Activated gamma-delta T cell (primary cell): ENCODE data around the gene TDO2.

Source experiments
- DNase-seq: peaks from one replicate; lab custom pipeline; 2025; lab: John Stamatoyannopoulos, UW

Gene TDO2

DNA sequence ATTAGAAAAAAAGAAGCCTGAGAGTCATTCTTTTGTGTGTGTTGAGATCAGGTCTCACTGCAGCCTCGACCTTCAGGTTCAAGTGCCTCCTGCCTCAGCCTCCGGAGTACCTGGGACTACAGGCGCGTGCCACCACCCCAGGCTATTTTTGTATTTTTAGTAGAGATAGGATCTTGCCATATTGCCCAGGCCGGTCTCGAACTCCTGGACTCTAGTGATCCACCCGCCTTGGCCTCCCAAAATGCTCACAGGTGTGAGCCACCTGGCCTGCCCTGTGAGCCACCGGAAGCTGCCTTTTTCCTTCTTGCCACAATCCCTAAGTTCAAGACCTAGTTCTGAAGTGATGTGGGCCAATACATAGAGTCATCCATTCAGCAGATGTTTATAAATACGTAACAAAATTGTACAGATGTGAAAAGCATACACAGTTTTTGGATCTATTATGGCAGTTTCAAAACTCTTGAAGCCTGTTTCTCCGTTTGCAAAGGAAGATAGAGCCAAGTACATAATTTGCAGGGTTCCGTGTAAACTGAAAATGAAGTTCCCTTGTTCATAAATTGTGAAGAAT lies 50.7 kb downstream of the TDO2 start:
- no peak for DNase-seq

DNA sequence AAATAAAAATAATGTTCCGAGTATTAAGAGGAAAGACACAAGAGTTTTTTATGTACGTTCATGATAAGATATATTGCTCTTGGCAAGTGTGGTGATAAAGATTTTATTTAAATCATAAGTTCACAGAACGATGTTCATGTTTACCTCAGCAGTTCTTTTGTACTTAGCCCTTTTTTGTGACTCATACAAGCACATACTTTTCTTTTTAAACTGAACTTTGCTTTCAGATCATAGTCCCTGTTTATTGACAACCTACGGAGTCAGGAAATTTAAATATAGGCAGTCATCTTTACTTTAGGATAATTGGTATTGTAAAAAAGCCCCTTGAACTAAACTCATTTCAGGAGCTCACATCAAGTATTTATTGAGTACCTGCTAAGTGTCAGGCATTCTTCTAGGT lies 51.4 kb downstream of the TDO2 start:
- DNase-seq = no peak

DNA sequence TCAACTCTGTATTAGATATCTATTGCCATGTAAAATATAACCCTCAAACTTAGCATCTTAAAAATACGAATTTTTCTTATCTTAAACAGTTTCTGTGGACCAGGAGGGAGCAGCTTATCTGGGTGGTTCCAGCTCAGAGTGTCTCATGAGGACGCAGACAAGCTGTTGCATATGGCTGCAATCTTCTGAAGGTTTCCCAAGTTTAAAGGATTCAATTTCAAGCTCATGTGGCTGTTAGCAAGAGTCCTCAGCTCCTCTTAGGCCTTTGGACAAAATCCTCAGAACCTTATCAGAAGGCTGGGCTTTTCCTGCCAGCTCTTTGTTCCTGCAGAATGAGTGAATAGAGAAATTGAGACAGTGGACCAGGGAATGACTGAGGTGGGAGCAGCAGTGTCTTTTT lies 53.0 kb downstream of the TDO2 start:
- no peak for DNase-seq

DNA sequence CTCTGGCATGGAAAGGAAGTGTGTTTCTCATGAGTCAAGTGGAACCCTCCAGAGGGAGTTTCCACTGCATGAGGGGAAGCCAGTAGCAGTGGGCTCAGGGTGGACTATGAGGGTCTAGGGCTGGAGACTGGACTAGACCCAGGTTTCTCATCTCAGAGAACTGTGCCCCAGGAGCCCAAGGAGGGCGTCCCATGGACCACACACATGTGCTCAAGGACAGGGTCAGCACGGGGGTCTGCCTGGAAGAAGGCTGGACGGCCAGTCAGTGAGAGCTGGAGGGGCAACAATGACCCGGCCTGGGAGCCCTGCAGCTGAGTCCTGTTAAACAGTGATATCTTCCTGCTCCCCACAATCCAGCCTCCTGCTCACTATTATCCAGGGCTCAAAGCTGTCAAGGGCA lies 55.9 kb downstream of the TDO2 start:
- no peak for DNase-seq

DNA sequence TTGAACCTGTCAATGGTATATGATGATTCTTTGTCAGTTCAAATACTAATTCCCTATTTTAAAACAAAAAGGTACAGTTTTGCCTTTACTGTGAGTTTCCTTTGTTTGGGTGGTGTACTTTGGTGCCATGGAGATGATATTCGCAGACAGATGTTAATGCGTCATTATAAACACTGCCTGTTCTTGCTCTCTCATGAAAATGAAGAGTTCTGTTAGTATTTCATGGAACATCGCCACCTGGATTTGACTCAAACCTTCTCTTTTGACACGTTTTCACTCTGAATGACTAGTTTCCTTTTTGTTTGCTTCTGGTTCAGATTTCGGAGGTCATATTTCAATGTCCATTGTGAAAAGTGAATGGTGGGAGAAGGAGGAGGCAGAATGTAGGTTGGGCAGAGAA lies 57.0 kb downstream of the TDO2 start:
- DNase-seq = no peak

DNA sequence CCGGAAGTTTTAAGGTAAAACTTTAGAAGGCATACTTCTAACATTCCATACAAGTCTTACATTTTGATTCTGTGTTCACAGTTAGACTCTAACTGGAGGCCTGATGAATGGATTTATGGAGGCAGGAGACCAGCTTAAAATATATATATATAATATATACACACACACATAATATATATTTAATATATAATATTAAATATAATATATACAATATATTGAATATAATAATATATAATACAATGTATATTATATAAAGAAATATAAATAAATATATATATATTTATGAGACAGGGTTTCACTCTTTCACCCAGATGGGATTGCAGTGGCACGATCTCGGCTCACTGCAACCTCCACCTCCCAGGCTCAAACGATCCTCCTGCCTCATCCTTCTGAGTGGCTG lies 58.1 kb downstream of the TDO2 start:
- no peak for DNase-seq

DNA sequence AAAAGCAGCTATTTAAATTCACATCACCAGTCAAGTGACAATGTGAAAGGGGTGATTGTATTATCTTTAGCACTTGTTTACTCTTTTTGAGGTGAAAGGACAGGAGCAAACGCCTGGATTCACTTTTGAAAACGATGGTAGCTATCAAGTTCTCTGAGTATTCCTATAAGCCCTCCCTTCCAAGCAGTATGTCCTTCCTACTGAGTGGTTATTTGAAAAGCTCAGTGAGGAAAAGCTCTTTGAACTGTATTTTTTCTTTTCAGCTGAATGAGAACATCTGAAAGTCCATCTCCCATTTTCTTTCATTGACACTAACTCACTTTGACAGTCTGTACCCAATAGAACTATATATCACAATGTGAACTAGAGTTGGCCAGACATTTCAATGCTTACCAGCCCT lies 59.3 kb downstream of the TDO2 start:
- DNase-seq = no peak

DNA sequence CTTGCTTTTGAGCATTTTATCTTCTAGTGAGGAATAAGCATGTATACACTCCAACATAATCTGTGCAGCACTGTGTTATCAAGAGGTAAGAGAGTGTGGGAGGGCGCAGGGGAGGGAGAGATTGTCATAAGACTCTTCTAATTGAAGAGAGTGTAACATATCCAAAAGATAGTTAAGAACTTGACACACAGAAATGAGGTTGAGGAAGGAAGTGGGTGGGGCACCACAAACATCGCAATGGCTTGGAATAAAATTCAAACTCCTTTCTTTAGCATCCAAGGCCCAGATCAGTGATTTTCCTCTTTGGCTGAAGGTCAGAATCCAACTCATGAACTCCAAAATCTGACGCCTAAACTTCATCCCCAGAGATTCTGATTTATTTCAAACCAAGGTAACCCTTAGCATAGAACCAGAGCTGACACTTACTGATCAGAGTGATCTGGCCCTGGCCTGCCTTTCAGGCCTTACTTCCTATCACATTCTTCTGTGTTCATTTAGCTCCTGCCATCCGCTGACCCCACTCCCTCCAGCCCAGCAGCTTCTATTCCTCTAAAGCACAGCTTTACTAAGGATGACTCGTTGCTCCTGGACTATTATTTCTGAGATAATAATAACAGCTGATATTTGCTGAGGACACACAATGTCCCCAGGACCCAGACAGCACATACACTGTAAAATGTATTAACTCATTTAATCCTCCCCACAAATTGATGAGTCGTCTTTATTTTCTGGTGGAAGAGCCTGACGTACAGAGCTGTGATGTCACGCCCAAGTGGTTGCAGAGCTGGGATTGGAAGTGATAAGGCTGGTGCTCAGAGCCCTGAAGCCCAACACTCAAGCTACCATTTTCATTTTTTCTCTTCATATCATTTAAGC lies 60.8 kb downstream of the TDO2 start:
- DNase-seq = no peak

DNA sequence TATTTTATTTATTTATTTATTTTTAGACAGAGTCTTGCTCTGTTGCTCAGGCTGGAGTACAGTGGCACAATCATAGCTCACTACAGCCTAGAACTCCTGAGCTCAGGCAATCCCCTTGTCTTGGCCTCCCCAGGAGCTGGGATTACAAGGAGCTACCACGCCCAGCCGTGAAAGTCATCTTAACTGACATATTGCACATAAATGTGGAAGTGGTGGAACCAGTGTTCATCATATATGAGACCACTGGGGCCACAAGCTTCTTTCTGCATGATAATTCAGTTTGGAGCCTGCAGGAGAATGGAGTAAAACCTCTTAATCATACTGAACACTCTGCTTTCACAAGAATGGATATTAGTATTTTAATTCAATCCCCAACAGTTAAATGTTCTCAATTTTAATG lies 62.7 kb downstream of the TDO2 start:
- no peak for DNase-seq

DNA sequence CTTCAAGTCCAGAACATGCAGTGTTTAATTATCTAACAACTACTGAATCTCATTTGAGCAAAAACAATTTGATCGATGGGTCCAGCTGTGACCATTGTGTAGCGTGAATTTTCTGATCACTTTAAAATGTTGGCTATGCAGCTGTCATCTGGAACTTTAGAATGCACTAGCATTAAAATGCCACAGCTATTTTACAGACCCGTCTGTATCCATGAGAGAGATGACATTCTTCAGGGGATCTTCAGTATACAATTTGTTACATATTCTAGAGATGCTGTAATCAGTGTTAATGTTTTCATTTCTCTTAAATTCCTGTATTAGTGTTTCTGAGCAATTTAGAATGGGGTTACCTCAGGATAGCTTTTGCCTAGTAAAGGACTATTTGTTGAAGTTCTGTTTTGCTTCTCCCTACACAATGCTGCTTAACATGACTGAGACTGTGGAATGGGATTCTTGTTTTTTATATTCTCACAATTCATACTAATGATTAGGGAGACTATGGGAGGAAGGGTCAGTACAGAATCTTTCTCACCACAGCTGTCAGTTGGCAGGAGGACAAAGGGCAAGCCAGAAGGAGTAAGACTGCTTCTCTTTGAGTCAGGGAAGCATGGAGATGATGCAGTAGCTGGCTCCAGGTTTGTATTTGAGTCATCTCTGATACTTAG lies 63.4 kb downstream of the TDO2 start:
- DNase-seq = no peak
